ENCODE data around the gene CISD3. TPM values are rescaled to one million over a fixed set of nuclear protein-coding genes. Genes with fewer than 3 reads are reported as not detected.

CISD3 gene
- total RNA-seq, 1 experiment from 2014 or later = 101 TPM

- H3K4me1 Mint-ChIP-seq (ENCODE audit: low read depth, unreplicated experiment) = peaks cover 25% of the 10 kb centered on the region
- H3K27ac Mint-ChIP-seq (ENCODE audit: unreplicated experiment) = no peak overlapping the region
- BruUV-seq (replicated peaks) = no TSS peak
- H3K4me3 Mint-ChIP-seq (ENCODE audit: low read depth, unreplicated experiment) = no peak overlapping the region
- peaks cover 83% of the 10 kb centered on the region for H3K36me3 Mint-ChIP-seq (ENCODE audit: insufficient read depth, unreplicated experiment)
- intact Hi-C loops (cut with micrococcal nuclease; ENCODE audit: unreplicated experiment) = no loop called here
- CTCF ChIA-PET = no interaction called here
- no peak for TF ChIP-seq CTCF (IDR thresholded peaks at IDR 0.05; ENCODE audit: unreplicated experiment)
- no peak for DNase-seq
- H3K9me3 Mint-ChIP-seq (ENCODE audit: low read depth, unreplicated experiment) = no peaks in the 10 kb centered on the region
- no peaks in the 10 kb centered on the region for H3K27me3 Mint-ChIP-seq (ENCODE audit: unreplicated experiment)
These were observed 18.2 kb upstream of the CISD3 start for GRCh38 chr17:38711792-38712571.

GRCh38 chr17:38712593-38712992, 17.5 kb upstream of the CISD3 start:
- Mint-ChIP-seq H3K27ac (ENCODE audit: unreplicated experiment) (no peak overlapping the region), H3K36me3 (ENCODE audit: insufficient read depth, unreplicated experiment) (peaks cover 83% of the 10 kb centered on the region), H3K4me3 (ENCODE audit: low read depth, unreplicated experiment) (no peak overlapping the region), H3K9me3 (ENCODE audit: low read depth, unreplicated experiment) (no peaks in the 10 kb centered on the region), H3K4me1 (ENCODE audit: low read depth, unreplicated experiment) (peaks cover 19% of the 10 kb centered on the region), H3K27me3 (ENCODE audit: unreplicated experiment) (no peaks in the 10 kb centered on the region)
- no peak for TF ChIP-seq CTCF (IDR thresholded peaks at IDR 0.05; ENCODE audit: unreplicated experiment)
- CTCF ChIA-PET = no interaction called here
- intact Hi-C loops (cut with micrococcal nuclease; ENCODE audit: unreplicated experiment) = no loop called here
- no TSS peak for BruUV-seq (replicated peaks)
- no peak for DNase-seq

- TF ChIP-seq CTCF (IDR thresholded peaks at IDR 0.05; ENCODE audit: unreplicated experiment) = no peak
- BruUV-seq (replicated peaks) = no TSS peak
- CTCF ChIA-PET = no interaction called here
- intact Hi-C loops (cut with micrococcal nuclease; ENCODE audit: unreplicated experiment) = no loop called here
- Mint-ChIP-seq H3K4me3 (ENCODE audit: low read depth, unreplicated experiment) (no peak overlapping the region), H3K36me3 (ENCODE audit: insufficient read depth, unreplicated experiment) (peaks cover 83% of the 10 kb centered on the region), H3K9me3 (ENCODE audit: low read depth, unreplicated experiment) (no peaks in the 10 kb centered on the region), H3K4me1 (ENCODE audit: low read depth, unreplicated experiment) (peaks cover 13% of the 10 kb centered on the region), H3K27ac (ENCODE audit: unreplicated experiment) (no peak overlapping the region), H3K27me3 (ENCODE audit: unreplicated experiment) (no peaks in the 10 kb centered on the region)
- DNase-seq = no peak
These were observed 16.6 kb upstream of the CISD3 start for GRCh38 chr17:38713456-38714075.

GRCh38 chr17:38715216-38715943, 14.8 kb upstream of the CISD3 start:
- BruUV-seq (replicated peaks) = no TSS peak
- DNase-seq = no peak
- H3K27me3 Mint-ChIP-seq (ENCODE audit: unreplicated experiment) = no peaks in the 10 kb centered on the region
- H3K4me3 Mint-ChIP-seq (ENCODE audit: low read depth, unreplicated experiment) = no peak overlapping the region
- peaks cover 88% of the 10 kb centered on the region for H3K36me3 Mint-ChIP-seq (ENCODE audit: insufficient read depth, unreplicated experiment)
- H3K4me1 Mint-ChIP-seq (ENCODE audit: low read depth, unreplicated experiment) = peaks cover under 1% of the 10 kb centered on the region
- H3K9me3 Mint-ChIP-seq (ENCODE audit: low read depth, unreplicated experiment) = no peaks in the 10 kb centered on the region
- TF ChIP-seq CTCF (IDR thresholded peaks at IDR 0.05; ENCODE audit: unreplicated experiment) = no peak
- H3K27ac Mint-ChIP-seq (ENCODE audit: unreplicated experiment) = peak overlapping the region; percentile 11
- intact Hi-C loops (cut with micrococcal nuclease; ENCODE audit: unreplicated experiment) = no loop called here
- CTCF ChIA-PET = interaction anchor here (0.6 to 2.4 kb wide), 2 partner anchors 20 to 32 kb away, joined by 5 to 6 read pairs; no protein-coding TSS in a partner anchor

All from Calu3 (cell line).